Thyroid gland (tissue), 4 donors: ENCODE data around the gene CYP2C8.

Experiments
- CTCF ChIP-seq, 6 experiments: fragments of 200-600 bp in 3 of 6; fragments of 450-650 bp in 3 of 6; sonication (generic) in 3 of 6; IDR thresholded peaks; one replicate each; pipeline ENCODE4 v1.5.1; 2016 to 2019; ENCODE audit warnings: antibody characterized with exemption in 6 of 6, mild to moderate bottlenecking in 2 of 6, inconsistent platforms in 1 of 6, moderate library complexity in 1 of 6
- POLR2A ChIP-seq, 2 donors: fragments of 450-650 bp; IDR thresholded peaks; one replicate each; pipeline ENCODE4 v1.6.1; 2017; ENCODE audit warnings: antibody characterized with exemption in 2 of 2, mild to moderate bottlenecking in 2 of 2, moderate library complexity in 1 of 2

GRCh38 chr10:95048206-95048605 lies 21.1 kb downstream of the CYP2C8 start:
- TF ChIP-seq POLR2A (IDR thresholded peaks at IDR 0.05) (no peak), CTCF (IDR thresholded peaks at IDR 0.05) (no peak)
